Measurements from ENCODE around the gene OR2J3.
"Not testable (repeated sequence)": the region's sequence is repeated elsewhere in the genome, so short reads cannot be mapped to it uniquely, and the experiment has no call there.

OR2J3 gene

GRCh38 chr6:29155182-29155581 is 47.3 kb downstream of the OR2J3 start:
- H3K27me3 ChIP-seq (ENCODE audit: control insufficient read depth in 1 of 2, insufficient read depth in 2 of 2, low read length in 2 of 2); H3K9ac ChIP-seq (ENCODE audit: low read depth in 1 of 2, low read length in 2 of 2); H3K36me3 ChIP-seq (ENCODE audit: control insufficient read depth in 1 of 2, insufficient read depth in 2 of 2, low read length in 2 of 2); H3K9me3 ChIP-seq (ENCODE audit: control insufficient read depth in 1 of 2, low read length in 2 of 2); H3K27ac ChIP-seq (ENCODE audit: low read depth, low read length); H3K4me3 ChIP-seq (ENCODE audit: low read depth in 1 of 2, low read length in 2 of 2); H3K4me1 ChIP-seq (ENCODE audit: control insufficient read depth in 1 of 2, insufficient read depth in 2 of 2, low read length in 2 of 2): not testable (repeated sequence)

DNA sequence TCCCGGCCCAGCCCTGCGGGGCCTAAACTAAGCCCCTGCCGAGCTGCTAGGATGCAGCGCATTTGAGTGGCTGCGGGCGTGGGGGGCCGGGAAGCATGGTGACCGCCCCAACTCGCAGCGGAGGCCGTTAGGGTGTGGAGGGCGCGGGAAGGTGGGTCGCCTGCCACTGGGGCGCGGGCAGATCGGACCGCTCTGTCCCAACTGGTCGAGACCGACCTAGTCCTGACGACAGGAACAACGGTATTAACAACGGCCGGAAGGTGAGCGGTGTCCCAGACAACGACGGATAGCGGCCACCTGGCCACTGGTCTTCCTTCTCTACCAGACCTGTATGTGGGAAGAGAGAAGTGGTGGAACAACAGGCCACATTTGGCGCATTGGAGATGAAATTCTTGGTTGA is 52.1 kb downstream of the OR2J3 start:
- not testable (repeated sequence) for H3K9ac ChIP-seq (ENCODE audit: low read depth in 1 of 2, low read length in 2 of 2); H3K36me3 ChIP-seq (ENCODE audit: control insufficient read depth in 1 of 2, insufficient read depth in 2 of 2, low read length in 2 of 2); H3K4me3 ChIP-seq (ENCODE audit: low read depth in 1 of 2, low read length in 2 of 2); H3K4me1 ChIP-seq (ENCODE audit: control insufficient read depth in 1 of 2, insufficient read depth in 2 of 2, low read length in 2 of 2); H3K27me3 ChIP-seq (ENCODE audit: control insufficient read depth in 1 of 2, insufficient read depth in 2 of 2, low read length in 2 of 2); H3K27ac ChIP-seq (ENCODE audit: low read depth, low read length); H3K9me3 ChIP-seq (ENCODE audit: control insufficient read depth in 1 of 2, low read length in 2 of 2)

Data from duodenal mucosa (tissue), 2 donors.